Measurements from ENCODE around the gene HTR3B. TPM values are rescaled to one million over a fixed set of nuclear protein-coding genes. Genes with fewer than 3 reads are reported as not detected.

HTR3B gene
- total RNA-seq, 6 donors from 2014 or later, result not detected

DNA sequence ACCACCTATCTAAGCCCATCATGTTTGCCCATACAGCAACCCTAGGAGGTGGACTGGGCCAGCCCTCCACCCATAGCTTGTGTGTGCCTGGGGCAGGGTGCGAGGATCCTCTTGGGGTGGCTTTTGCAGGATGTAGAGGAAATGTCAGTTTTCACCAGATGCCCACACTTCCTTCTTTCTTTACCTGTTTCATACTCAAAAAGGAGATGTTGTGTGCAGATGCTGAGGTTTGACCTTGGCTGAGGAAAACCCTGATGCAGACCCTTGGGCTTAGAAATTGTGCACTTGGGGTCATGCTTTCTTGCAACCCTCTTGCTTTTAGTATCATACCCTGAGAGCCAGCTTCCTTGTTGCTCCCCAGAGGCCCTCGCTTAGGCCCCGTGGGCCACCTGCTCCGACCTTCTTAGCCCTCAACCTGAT lies 72.5 kb downstream of the HTR3B start:
- no peak for ATAC-seq (ENCODE audit: low FRiP score in 2 of 2)
- TF ChIP-seq, protein P1, sequence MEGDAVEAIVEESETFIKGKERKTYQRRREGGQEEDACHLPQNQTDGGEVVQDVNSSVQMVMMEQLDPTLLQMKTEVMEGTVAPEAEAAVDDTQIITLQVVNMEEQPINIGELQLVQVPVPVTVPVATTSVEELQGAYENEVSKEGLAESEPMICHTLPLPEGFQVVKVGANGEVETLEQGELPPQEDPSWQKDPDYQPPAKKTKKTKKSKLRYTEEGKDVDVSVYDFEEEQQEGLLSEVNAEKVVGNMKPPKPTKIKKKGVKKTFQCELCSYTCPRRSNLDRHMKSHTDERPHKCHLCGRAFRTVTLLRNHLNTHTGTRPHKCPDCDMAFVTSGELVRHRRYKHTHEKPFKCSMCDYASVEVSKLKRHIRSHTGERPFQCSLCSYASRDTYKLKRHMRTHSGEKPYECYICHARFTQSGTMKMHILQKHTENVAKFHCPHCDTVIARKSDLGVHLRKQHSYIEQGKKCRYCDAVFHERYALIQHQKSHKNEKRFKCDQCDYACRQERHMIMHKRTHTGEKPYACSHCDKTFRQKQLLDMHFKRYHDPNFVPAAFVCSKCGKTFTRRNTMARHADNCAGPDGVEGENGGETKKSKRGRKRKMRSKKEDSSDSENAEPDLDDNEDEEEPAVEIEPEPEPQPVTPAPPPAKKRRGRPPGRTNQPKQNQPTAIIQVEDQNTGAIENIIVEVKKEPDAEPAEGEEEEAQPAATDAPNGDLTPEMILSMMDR (IDR thresholded peaks at IDR 0.05), result no peak
- no peak for TF ChIP-seq POLR2AphosphoS5 (IDR thresholded peaks at IDR 0.05)
- TF ChIP-seq POLR2A (IDR thresholded peaks at IDR 0.05), result no peak
- TF ChIP-seq EP300 (IDR thresholded peaks at IDR 0.05), result no peak
- 58 to 80% methylated on average over 4 of the region's 4 CpGs for whole genome bisulfite sequencing, 2 donors

DNA sequence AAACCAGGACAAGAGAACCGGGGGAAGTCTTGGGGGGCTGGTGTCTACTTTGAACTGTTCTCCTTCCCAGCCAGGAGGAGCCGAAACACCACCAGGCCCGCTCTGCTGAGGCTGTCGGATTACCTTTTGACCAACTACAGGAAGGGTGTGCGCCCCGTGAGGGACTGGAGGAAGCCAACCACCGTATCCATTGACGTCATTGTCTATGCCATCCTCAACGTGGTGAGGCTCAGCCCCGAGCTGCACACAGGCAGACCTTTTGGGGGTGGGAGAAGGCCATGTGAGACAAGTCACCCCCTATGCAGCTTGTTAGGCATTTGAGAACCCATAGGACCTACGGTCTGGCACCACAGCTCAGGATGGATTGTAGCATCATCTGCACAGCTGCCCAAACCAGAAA lies 73.1 kb downstream of the HTR3B start:
- DNase-seq, result no peak
- ATAC-seq (ENCODE audit: low FRiP score in 2 of 2), result no peak
- H3K36me3 ChIP-seq, result no peaks in the 10 kb centered on the region
- TF ChIP-seq POLR2AphosphoS5 (IDR thresholded peaks at IDR 0.05) (no peak), EP300 (IDR thresholded peaks at IDR 0.05) (no peak), POLR2A (IDR thresholded peaks at IDR 0.05) (no peak)
- TF ChIP-seq, protein P1 (IDR thresholded peaks at IDR 0.05), result no peak
- H3K4me1 ChIP-seq, result peaks cover 0 to 9% (median 5%) of the 10 kb centered on the region in 4 donors
- H3K27me3 ChIP-seq, result no peaks in the 10 kb centered on the region
- 70 to 83% methylated on average over 4 to 11 of the region's 11 CpGs for WGBS, 2 donors
- H3K4me3 ChIP-seq, result no peak overlapping the region
- no peak overlapping the region for H3K27ac ChIP-seq
- no peaks in the 10 kb centered on the region for H3K9me3 ChIP-seq

More for the DNA sequence above, 72.5 kb downstream of the HTR3B start:
- Histone ChIP-seq H3K27ac (no peak overlapping the region), H3K4me3 (no peak overlapping the region), H3K27me3 (no peaks in the 10 kb centered on the region), H3K9me3 (no peaks in the 10 kb centered on the region), H3K36me3 (no peaks in the 10 kb centered on the region), H3K4me1 (peaks cover 0 to 9% (median 5%) of the 10 kb centered on the region in 4 donors)
- no peak for DNase-seq

DNA sequence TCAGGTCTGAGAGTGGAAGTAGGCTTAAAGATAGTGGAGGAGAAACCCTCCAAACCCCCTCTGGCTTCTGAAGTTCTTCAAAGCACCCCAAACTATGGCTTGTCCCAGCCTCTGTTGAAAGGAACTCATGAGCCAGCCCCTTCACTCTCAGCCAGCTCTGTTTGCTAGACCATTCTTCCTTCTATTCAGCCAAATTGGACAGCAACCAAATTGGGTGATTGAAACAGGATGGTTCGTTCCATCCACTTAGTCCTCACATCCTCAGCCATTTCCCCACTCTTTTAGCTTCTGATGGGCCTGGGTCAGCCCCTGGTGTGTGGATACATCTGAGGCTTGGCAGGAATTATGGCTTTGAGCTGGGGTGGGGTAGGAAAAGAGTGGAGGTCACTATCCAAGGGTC lies 74.8 kb downstream of the HTR3B start:
- Histone ChIP-seq H3K4me3 (no peak overlapping the region), H3K27me3 (no peaks in the 10 kb centered on the region), H3K27ac (no peak overlapping the region), H3K36me3 (no peaks in the 10 kb centered on the region), H3K9me3 (no peaks in the 10 kb centered on the region), H3K4me1 (peaks cover 0 to 9% (median 5%) of the 10 kb centered on the region in 4 donors)
- no peak for ATAC-seq (ENCODE audit: low FRiP score in 2 of 2)
- TF ChIP-seq POLR2AphosphoS5 (IDR thresholded peaks at IDR 0.05) (no peak), POLR2A (IDR thresholded peaks at IDR 0.05) (no peak)
- TF ChIP-seq, protein P1 (IDR thresholded peaks at IDR 0.05), result no peak
- DNase-seq, result no peak
- WGBS, 2 donors, result 38% methylated on average over 1 of the region's 1 CpG

DNA sequence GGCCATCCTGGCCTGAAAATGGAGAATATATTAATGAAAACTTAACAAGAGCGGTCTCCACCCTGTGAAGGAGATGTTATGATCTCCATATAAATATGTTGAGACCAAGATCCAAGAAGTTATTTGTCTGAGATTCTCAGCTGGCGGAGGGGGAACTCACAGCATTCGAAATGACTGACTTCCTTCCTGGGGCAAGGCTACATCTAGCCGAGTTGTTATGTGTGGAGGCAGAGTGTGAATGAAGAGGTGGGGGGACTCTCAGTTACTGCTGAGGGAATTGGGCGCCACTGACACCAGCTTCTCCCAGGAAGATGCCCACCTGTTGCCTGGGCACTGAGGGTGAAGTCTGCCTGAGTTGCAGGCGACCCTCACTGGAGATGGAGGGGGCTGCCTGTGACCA lies 76.2 kb downstream of the HTR3B start:
- H3K36me3 ChIP-seq, result no peaks in the 10 kb centered on the region
- 38 to 50% methylated on average over 4 to 5 of the region's 6 CpGs for WGBS, 2 donors

DNA sequence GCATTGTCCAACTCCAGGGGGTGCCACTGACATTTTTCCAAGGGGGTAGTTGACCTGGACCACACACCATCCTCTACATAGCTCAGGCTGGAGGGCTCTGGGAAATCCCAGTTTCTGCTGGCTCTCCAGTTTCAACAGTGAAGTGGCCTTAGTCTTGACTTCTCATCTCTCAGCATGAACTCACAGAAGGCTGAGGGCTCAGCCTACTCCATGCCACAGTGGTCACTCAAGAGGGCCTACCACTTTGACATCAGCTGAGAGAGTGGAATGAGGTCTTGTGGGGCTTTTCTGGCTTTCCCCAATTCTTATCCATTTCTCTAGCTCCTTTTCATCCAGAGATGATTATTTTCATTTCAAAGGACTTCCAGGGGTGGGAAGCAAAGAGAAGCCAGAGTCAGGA lies 77.7 kb downstream of the HTR3B start:
- Histone ChIP-seq H3K9me3 (no peaks in the 10 kb centered on the region), H3K4me1 (no peaks in the 10 kb centered on the region), H3K36me3 (no peaks in the 10 kb centered on the region), H3K27ac (no peak overlapping the region), H3K27me3 (no peaks in the 10 kb centered on the region), H3K4me3 (no peak overlapping the region)
- TF ChIP-seq EP300 (IDR thresholded peaks at IDR 0.05) (no peak), POLR2AphosphoS5 (IDR thresholded peaks at IDR 0.05) (no peak)
- DNase-seq (no peak), ATAC-seq (ENCODE audit: low FRiP score in 2 of 2) (no peak)

More for the DNA sequence above, 76.2 kb downstream of the HTR3B start:
- no peak for ATAC-seq (ENCODE audit: low FRiP score in 2 of 2)
- TF ChIP-seq POLR2A (IDR thresholded peaks at IDR 0.05), result no peak
- H3K27ac ChIP-seq, result no peak overlapping the region
- no peaks in the 10 kb centered on the region for H3K4me1 ChIP-seq
- no peak overlapping the region for H3K4me3 ChIP-seq
- no peaks in the 10 kb centered on the region for H3K9me3 ChIP-seq
- no peak for DNase-seq
- H3K27me3 ChIP-seq, result no peaks in the 10 kb centered on the region

DNA sequence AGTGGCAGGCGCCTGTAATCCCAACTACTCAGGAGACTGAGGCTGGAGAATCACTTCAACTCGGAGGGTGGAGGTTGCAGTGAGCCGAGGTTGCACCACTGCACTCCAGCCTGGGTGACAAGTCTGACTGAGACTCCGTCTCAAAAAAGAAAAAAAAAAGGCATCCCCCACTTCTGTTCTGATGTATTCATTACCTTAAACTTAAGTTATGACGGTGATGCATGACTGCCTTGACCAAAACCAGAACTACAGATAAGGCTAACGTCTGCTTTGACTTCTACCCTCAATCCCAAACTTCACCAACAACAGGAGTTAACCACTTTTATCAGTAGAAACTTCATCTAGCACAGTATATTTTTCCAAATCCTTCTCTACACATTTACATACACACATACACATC lies 80.2 kb downstream of the HTR3B start:
- DNase-seq (no peak), ATAC-seq (ENCODE audit: low FRiP score in 2 of 2) (no peak)
- TF ChIP-seq POLR2AphosphoS5 (IDR thresholded peaks at IDR 0.05) (no peak), POLR2A (IDR thresholded peaks at IDR 0.05) (no peak), EP300 (IDR thresholded peaks at IDR 0.05) (no peak)
- TF ChIP-seq, protein P1 (IDR thresholded peaks at IDR 0.05), result no peak
- no peak overlapping the region for H3K4me3 ChIP-seq
- H3K4me1 ChIP-seq, result no peaks in the 10 kb centered on the region
- H3K27ac ChIP-seq, result no peak overlapping the region
- H3K9me3 ChIP-seq, result no peaks in the 10 kb centered on the region
- WGBS, 2 donors, result 74 to 80% methylated on average over 6 of the region's 6 CpGs
- H3K36me3 ChIP-seq, result no peaks in the 10 kb centered on the region
- H3K27me3 ChIP-seq, result no peaks in the 10 kb centered on the region

All from upper lobe of left lung (tissue), 6 donors.